Measurements from ENCODE around the gene WBP11. TPM values are rescaled to one million over a fixed set of nuclear protein-coding genes. Genes with fewer than 3 reads are reported as not detected.

The WBP11 gene
- total RNA-seq, 6 donors from 2014 or later: 18.2 to 45.0 (median 25.3) TPM

- no peak for DNase-seq
- H3K27me3 ChIP-seq: no peaks in the 10 kb centered on the region
- H3K36me3 ChIP-seq: no peaks in the 10 kb centered on the region
- ATAC-seq (ENCODE audit: low FRiP score in 2 of 2): peak; percentile 46 to 92
- H3K4me1 ChIP-seq: peaks cover 5 to 21% (median 12%) of the 10 kb centered on the region in 4 donors
- H3K27ac ChIP-seq: no peak overlapping the region
- TF ChIP-seq EP300 (IDR thresholded peaks at IDR 0.05) (no peak), POLR2A (IDR thresholded peaks at IDR 0.05) (no peak), POLR2AphosphoS5 (IDR thresholded peaks at IDR 0.05) (no peak), CTCF (IDR thresholded peaks at IDR 0.05) (no peak)
- H3K9me3 ChIP-seq: no peaks in the 10 kb centered on the region
- 71 to 81% methylated on average over 7 of the region's 7 CpGs for WGBS, 2 donors
- no peak overlapping the region for H3K4me3 ChIP-seq
Observed at GRCh38 chr12:14836336-14837210, 33.3 kb upstream of the WBP11 start.

GRCh38 chr12:14834509-14834908 is 31.2 kb upstream of the WBP11 start:
- ATAC-seq (ENCODE audit: low FRiP score in 2 of 2) (no peak), DNase-seq (no peak)
- Histone ChIP-seq H3K27ac (no peak overlapping the region), H3K36me3 (no peaks in the 10 kb centered on the region), H3K9me3 (no peaks in the 10 kb centered on the region), H3K4me1 (peaks cover 0 to 10% (median 6%) of the 10 kb centered on the region in 4 donors), H3K4me3 (no peak overlapping the region), H3K27me3 (no peaks in the 10 kb centered on the region)
- TF ChIP-seq EP300 (IDR thresholded peaks at IDR 0.05): no peak
- no peak for TF ChIP-seq POLR2AphosphoS5 (IDR thresholded peaks at IDR 0.05)
- TF ChIP-seq POLR2A (IDR thresholded peaks at IDR 0.05): no peak
- TF ChIP-seq CTCF (IDR thresholded peaks at IDR 0.05): no peak

- no peak for DNase-seq
- H3K9me3 ChIP-seq: no peaks in the 10 kb centered on the region
- WGBS, 2 donors: 54 to 67% methylated on average over 1 of the region's 1 CpG
- H3K4me3 ChIP-seq: no peak overlapping the region
- TF ChIP-seq CTCF (IDR thresholded peaks at IDR 0.05): no peak
- no peak for TF ChIP-seq POLR2AphosphoS5 (IDR thresholded peaks at IDR 0.05)
- peaks cover 0 to 10% (median 6%) of the 10 kb centered on the region in 4 donors for H3K4me1 ChIP-seq
- H3K27me3 ChIP-seq: no peaks in the 10 kb centered on the region
- no peak overlapping the region for H3K27ac ChIP-seq
- H3K36me3 ChIP-seq: no peaks in the 10 kb centered on the region
- ATAC-seq (ENCODE audit: low FRiP score in 2 of 2): no peak
Observed at GRCh38 chr12:14833952-14834351, 30.7 kb upstream of the WBP11 start.

GRCh38 chr12:14833336-14833735 is 30.1 kb upstream of the WBP11 start:
- ATAC-seq (ENCODE audit: low FRiP score in 2 of 2): no peak
- H3K4me1 ChIP-seq: peaks cover 0 to 10% (median 6%) of the 10 kb centered on the region in 4 donors
- no peaks in the 10 kb centered on the region for H3K9me3 ChIP-seq
- no peak overlapping the region for H3K27ac ChIP-seq
- H3K36me3 ChIP-seq: no peaks in the 10 kb centered on the region
- H3K27me3 ChIP-seq: no peaks in the 10 kb centered on the region
- WGBS, 2 donors: 85% methylated on average over 3 of the region's 3 CpGs
- TF ChIP-seq CTCF (IDR thresholded peaks at IDR 0.05): no peak
- no peak for TF ChIP-seq POLR2A (IDR thresholded peaks at IDR 0.05)
- TF ChIP-seq POLR2AphosphoS5 (IDR thresholded peaks at IDR 0.05): no peak
- no peak for TF ChIP-seq EP300 (IDR thresholded peaks at IDR 0.05)
- DNase-seq: no peak
- no peak overlapping the region for H3K4me3 ChIP-seq

GRCh38 chr12:14828892-14829291 is 25.6 kb upstream of the WBP11 start:
- Histone ChIP-seq H3K9me3 (no peaks in the 10 kb centered on the region), H3K4me1 (no peaks in the 10 kb centered on the region), H3K4me3 (no peak overlapping the region), H3K27me3 (no peaks in the 10 kb centered on the region), H3K36me3 (no peaks in the 10 kb centered on the region), H3K27ac (no peak overlapping the region)
- TF ChIP-seq EP300 (IDR thresholded peaks at IDR 0.05): no peak
- no peak for TF ChIP-seq POLR2AphosphoS5 (IDR thresholded peaks at IDR 0.05)
- TF ChIP-seq POLR2A (IDR thresholded peaks at IDR 0.05): no peak
- TF ChIP-seq CTCF (IDR thresholded peaks at IDR 0.05): no peak
- no peak for ATAC-seq (ENCODE audit: low FRiP score in 2 of 2)
- no peak for DNase-seq
